ENCODE results near the gene EFCAB12. TPM values are rescaled to one million over a fixed set of nuclear protein-coding genes. Genes with fewer than 3 reads are reported as not detected.

EFCAB12 gene
- total and polyA plus RNA-seq, 2 of the 4 experiments (the other 2 are of a cell fraction) = under 0.01 to 0.17 TPM

GRCh38 chr3:129435367-129435766, 6.9 kb upstream of the EFCAB12 start:
- Histone ChIP-seq H2AK5ac (ENCODE audit: low read depth, low read length) (no peak overlapping the region), H3K23ac (ENCODE audit: low read depth, low read length) (no peak overlapping the region), H3K18ac (ENCODE audit: low read depth, low read length) (no peak overlapping the region), H4K5ac (ENCODE audit: low read depth, low read length) (no peak overlapping the region), H3K56ac (ENCODE audit: extremely low read depth, insufficient read depth, low read length) (no peak overlapping the region), H3K9me3 (ENCODE audit: control insufficient read depth, insufficient read depth, low read length) (no peaks in the 10 kb centered on the region), H2BK20ac (ENCODE audit: low read depth, low read length) (no peak overlapping the region), H3K9ac (ENCODE audit: low read depth, low read length) (no peak overlapping the region), H2BK120ac (ENCODE audit: low read depth, low read length) (no peak overlapping the region), H3K4me1 (ENCODE audit: control insufficient read depth, insufficient read depth, low read length) (no peaks in the 10 kb centered on the region), H3K4ac (ENCODE audit: low read depth, low read length) (no peak overlapping the region), H4K91ac (ENCODE audit: insufficient read depth, low read depth, low read length) (no peak overlapping the region), H3K4me3 (ENCODE audit: insufficient read depth, low read depth, low read length) (no peak overlapping the region), H4K20me1 (ENCODE audit: insufficient read depth, low read length) (no peaks in the 10 kb centered on the region), H2AK9ac (replicated peaks; ENCODE audit: low read depth, low read length, poor library complexity) (no peak overlapping the region), H2AFZ (replicated peaks; ENCODE audit: low read length, poor library complexity) (no peak overlapping the region), H3K9me1 (ENCODE audit: insufficient read depth, low read length) (peaks cover 2% of the 10 kb centered on the region; the same call in 1 of the 2 replicates), H3K27me3 (ENCODE audit: control insufficient read depth, insufficient read depth, low read length) (no peaks in the 10 kb centered on the region), H3K79me1 (ENCODE audit: low read depth in 1 of 2, low read length in 2 of 2) (peaks cover 17 to 40% of the 10 kb centered on the region in 2 experiments; a peak in 3 of 4 replicates), H3K14ac (replicated peaks; ENCODE audit: low read depth, low read length) (no peak overlapping the region), H3K36me3 (ENCODE audit: control insufficient read depth, insufficient read depth, low read length) (peaks cover 28% of the 10 kb centered on the region), H4K8ac (ENCODE audit: low read depth in 2 of 2, low read length in 2 of 2) (no peak overlapping the region), H3K27ac (ENCODE audit: insufficient read depth, low read length) (no peak overlapping the region), H2BK5ac (ENCODE audit: low read depth, low read length, poor library complexity, severe bottlenecking) (no peak overlapping the region), H2BK15ac (ENCODE audit: low read depth, low read length) (no peak overlapping the region), H3K4me2 (ENCODE audit: low read depth, low read length) (no peak overlapping the region; the same call in 1 of the 2 replicates)
- ChIA-PET CTCF (interaction anchor here (0.6 to 0.7 kb wide), 2 partner anchors 55 to 83 kb away, joined by 3 to 4 read pairs; no protein-coding TSS in a partner anchor), POLR2A (ENCODE audit: unreplicated experiment) (no interaction called here)
- BruUV-seq (replicated peaks) = no TSS peak
- WGBS, 2 experiments (ENCODE audit: extremely low coverage in 2 of 2, insufficient read length in 1 of 2) = no CpG with 5 or more reads among the region's 1 CpG
- DNase-seq (no peak), ATAC-seq (ENCODE audit: low read depth) (no peak)
- dilution Hi-C loops (cut with HindIII; ENCODE audit: low sequenced_read_pairs, unreplicated experiment) (no loop called here), in situ Hi-C loops (cut with MboI; ENCODE audit: low sequenced_read_pairs) (no loop called here), intact Hi-C loops (cut with micrococcal nuclease) (loop anchor here (1.0 kb wide), 1 partner anchor 52 kb away; no protein-coding TSS in a partner anchor)
- TF ChIP-seq RAD21 (IDR thresholded peaks at IDR 0.05; ENCODE audit: low read length) = no peak
- peak; percentile 15; the same call in 1 of the 2 replicates for TF ChIP-seq CTCF (conservative IDR thresholded peaks at IDR 0.05; ENCODE audit: low read depth, low read length)
